AG09319 (cell line): Measurements from ENCODE around the gene ZNF480.
"Not testable (repeated sequence)": the region's sequence is repeated elsewhere in the genome, so short reads cannot be mapped to it uniquely, and the experiment has no call there.

Experiments used
- DNase-seq: peaks from one replicate; pipeline ENCODE4 v3.0.0-alpha.2; 2010; ENCODE audit warnings: low read depth; ENCODE audit errors: extremely low read depth
- CTCF ChIP-seq: IDR thresholded peaks from 2 replicates; pipeline ENCODE4 v1.5.1; 2011; ENCODE audit warnings: low read depth, mild to moderate bottlenecking, inconsistent platforms, low read length, moderate library complexity

Gene ZNF480

GRCh38 chr19:52307275-52307674 lies 10.3 kb downstream of the ZNF480 start:
- no peak for TF ChIP-seq CTCF
- DNase-seq: no peak

- TF ChIP-seq CTCF: no peak
- no peak for DNase-seq
Observed at GRCh38 chr19:52322429-52322828, 25.5 kb downstream of the ZNF480 start.

GRCh38 chr19:52331757-52332156 lies 34.8 kb downstream of the ZNF480 start:
- TF ChIP-seq CTCF: no peak
- no peak for DNase-seq

GRCh38 chr19:52335768-52336116 lies 38.8 kb downstream of the ZNF480 start:
- no peak for TF ChIP-seq CTCF
- DNase-seq: no peak

GRCh38 chr19:52336117-52336790 lies 39.3 kb downstream of the ZNF480 start, which contains the start of gene ZNF610:
Gene ZNF610 (plus strand): TSS chr19:52336243. CDS start chr19:52349173, 12,930 bp downstream.
- peak; percentile 45 for DNase-seq
- TF ChIP-seq CTCF: no peak

- TF ChIP-seq CTCF: no peak
- no peak for DNase-seq
Observed at GRCh38 chr19:52336791-52337381, 39.9 kb downstream of the ZNF480 start.

GRCh38 chr19:52339022-52339421 lies 42.1 kb downstream of the ZNF480 start:
- DNase-seq: not testable (repeated sequence)

- no peak for DNase-seq
Observed at GRCh38 chr19:52343548-52343947, 46.6 kb downstream of the ZNF480 start.

More at GRCh38 chr19:52343548-52343947, 46.6 kb downstream of the ZNF480 start:
- peak; percentile 19 for TF ChIP-seq CTCF
